ENCODE data around the gene NUP85. TPM values are rescaled to one million over a fixed set of nuclear protein-coding genes. Genes with fewer than 3 reads are reported as not detected.
"Not testable (repeated sequence)": the region's sequence is repeated elsewhere in the genome, so short reads cannot be mapped to it uniquely, and the experiment has no call there.

NUP85 gene
- 100 to 1,000 TPM; 143 to 161 TPM for total RNA-seq

- Mint-ChIP-seq H3K4me3 (peak within 1 kb of the TSS; percentile 98), H3K9me3 (no peaks in the 10 kb centered on the region)
These were observed at the start of gene NUP85 for GRCh38 chr17:75205037-75205792. NUP85 (plus strand) TSS chr17:75205679; CDS start chr17:75205762, 83 bp downstream.

GRCh38 chr17:75158480-75158879 is 47.0 kb upstream of the NUP85 start:
- H3K27me3 Mint-ChIP-seq; H3K9me3 Mint-ChIP-seq; H3K27ac Mint-ChIP-seq; H3K4me3 Mint-ChIP-seq; ATAC-seq (replicated peaks): not testable (repeated sequence)
- H3K4me1 Mint-ChIP-seq = peaks cover 13% of the 10 kb centered on the region
- peaks cover 11% of the 10 kb centered on the region for H3K36me3 Mint-ChIP-seq (ENCODE audit: low read depth)

More at GRCh38 chr17:75205037-75205792, at the start of gene NUP85:
- H3K4me1 Mint-ChIP-seq = peaks cover 5% of the 10 kb centered on the region
- H3K27me3 Mint-ChIP-seq = no peaks in the 10 kb centered on the region
- peak within 1 kb of the TSS; percentile 99 for H3K27ac Mint-ChIP-seq
- ATAC-seq (replicated peaks) = peak; percentile 88
- peaks cover 38% of the 10 kb centered on the region for H3K36me3 Mint-ChIP-seq (ENCODE audit: low read depth)

GRCh38 chr17:75159196-75160031 is 46.1 kb upstream of the NUP85 start:
- Mint-ChIP-seq H3K4me3 (no peak overlapping the region), H3K4me1 (peaks cover 13% of the 10 kb centered on the region), H3K36me3 (ENCODE audit: low read depth) (peaks cover 13% of the 10 kb centered on the region), H3K9me3 (no peaks in the 10 kb centered on the region), H3K27me3 (no peaks in the 10 kb centered on the region), H3K27ac (peak overlapping the region; percentile 72)
- ATAC-seq (replicated peaks) = peak; percentile 42

GRCh38 chr17:75160211-75160610 is 45.3 kb upstream of the NUP85 start:
- peaks cover 8% of the 10 kb centered on the region for H3K4me1 Mint-ChIP-seq
- ATAC-seq (replicated peaks) = no peak
- H3K27me3 Mint-ChIP-seq = no peaks in the 10 kb centered on the region
- H3K36me3 Mint-ChIP-seq (ENCODE audit: low read depth) = peaks cover 17% of the 10 kb centered on the region
- H3K4me3 Mint-ChIP-seq = no peak overlapping the region
- H3K27ac Mint-ChIP-seq = no peak overlapping the region
- H3K9me3 Mint-ChIP-seq = no peaks in the 10 kb centered on the region

- no peak overlapping the region for H3K27ac Mint-ChIP-seq
- no peak for ATAC-seq (replicated peaks)
- no peaks in the 10 kb centered on the region for H3K4me1 Mint-ChIP-seq
- H3K4me3 Mint-ChIP-seq = no peak overlapping the region
- H3K27me3 Mint-ChIP-seq = no peaks in the 10 kb centered on the region
- H3K9me3 Mint-ChIP-seq = no peaks in the 10 kb centered on the region
- H3K36me3 Mint-ChIP-seq (ENCODE audit: low read depth) = peaks cover 46% of the 10 kb centered on the region
These were observed 42.4 kb upstream of the NUP85 start for GRCh38 chr17:75163074-75163473.

- not testable (repeated sequence) for H3K27ac Mint-ChIP-seq; H3K4me3 Mint-ChIP-seq; H3K27me3 Mint-ChIP-seq; H3K4me1 Mint-ChIP-seq; ATAC-seq (replicated peaks); H3K9me3 Mint-ChIP-seq
- peaks cover 61% of the 10 kb centered on the region for H3K36me3 Mint-ChIP-seq (ENCODE audit: low read depth)
These were observed 40.9 kb upstream of the NUP85 start for GRCh38 chr17:75164606-75165005.

GRCh38 chr17:75168998-75169397 is 36.5 kb upstream of the NUP85 start:
- no peak for ATAC-seq (replicated peaks)
- Mint-ChIP-seq H3K27ac (no peak overlapping the region), H3K27me3 (no peaks in the 10 kb centered on the region), H3K4me3 (no peak overlapping the region), H3K9me3 (no peaks in the 10 kb centered on the region), H3K36me3 (ENCODE audit: low read depth) (peaks cover 100% of the 10 kb centered on the region), H3K4me1 (peaks cover 4% of the 10 kb centered on the region)

- no peaks in the 10 kb centered on the region for H3K27me3 Mint-ChIP-seq
- H3K4me1 Mint-ChIP-seq = peaks cover 4% of the 10 kb centered on the region
- no peak overlapping the region for H3K27ac Mint-ChIP-seq
- ATAC-seq (replicated peaks) = no peak
- no peak overlapping the region for H3K4me3 Mint-ChIP-seq
- H3K9me3 Mint-ChIP-seq = no peaks in the 10 kb centered on the region
- H3K36me3 Mint-ChIP-seq (ENCODE audit: low read depth) = peaks cover 100% of the 10 kb centered on the region
These were observed 32.0 kb upstream of the NUP85 start for GRCh38 chr17:75173526-75173925.

GRCh38 chr17:75174996-75175395 is 30.5 kb upstream of the NUP85 start:
- Mint-ChIP-seq H3K9me3 (no peaks in the 10 kb centered on the region), H3K27me3 (no peaks in the 10 kb centered on the region), H3K4me3 (no peak overlapping the region), H3K36me3 (ENCODE audit: low read depth) (peaks cover 100% of the 10 kb centered on the region), H3K4me1 (peaks cover 4% of the 10 kb centered on the region), H3K27ac (no peak overlapping the region)
- ATAC-seq (replicated peaks) = no peak

GRCh38 chr17:75176625-75177024 is 28.9 kb upstream of the NUP85 start:
- H3K9me3 Mint-ChIP-seq = no peaks in the 10 kb centered on the region
- H3K4me3 Mint-ChIP-seq = no peak overlapping the region
- H3K27me3 Mint-ChIP-seq = no peaks in the 10 kb centered on the region
- peaks cover 100% of the 10 kb centered on the region for H3K36me3 Mint-ChIP-seq (ENCODE audit: low read depth)
- H3K4me1 Mint-ChIP-seq = peaks cover 11% of the 10 kb centered on the region
- H3K27ac Mint-ChIP-seq = no peak overlapping the region
- ATAC-seq (replicated peaks) = no peak

- H3K27me3 Mint-ChIP-seq = no peaks in the 10 kb centered on the region
- peaks cover 90% of the 10 kb centered on the region for H3K36me3 Mint-ChIP-seq (ENCODE audit: low read depth)
- H3K9me3 Mint-ChIP-seq = no peaks in the 10 kb centered on the region
- no peak overlapping the region for H3K27ac Mint-ChIP-seq
- no peak for ATAC-seq (replicated peaks)
- H3K4me1 Mint-ChIP-seq = peaks cover 8% of the 10 kb centered on the region
- no peak overlapping the region for H3K4me3 Mint-ChIP-seq
These were observed 27.0 kb upstream of the NUP85 start for GRCh38 chr17:75178453-75178852.

- no peaks in the 10 kb centered on the region for H3K27me3 Mint-ChIP-seq
- H3K9me3 Mint-ChIP-seq = no peaks in the 10 kb centered on the region
- H3K4me3 Mint-ChIP-seq = peak overlapping the region; percentile 93
- peaks cover 21% of the 10 kb centered on the region for H3K4me1 Mint-ChIP-seq
- H3K36me3 Mint-ChIP-seq (ENCODE audit: low read depth) = peaks cover 74% of the 10 kb centered on the region
- peak overlapping the region; percentile 90 for H3K27ac Mint-ChIP-seq
- no peak for ATAC-seq (replicated peaks)
These were observed 24.4 kb upstream of the NUP85 start for GRCh38 chr17:75181110-75181509.

GRCh38 chr17:75181608-75182318 is 23.7 kb upstream of the NUP85 start:
- H3K27ac Mint-ChIP-seq = peak overlapping the region; percentile 90
- H3K9me3 Mint-ChIP-seq = no peaks in the 10 kb centered on the region
- peak overlapping the region; percentile 93 for H3K4me3 Mint-ChIP-seq
- no peak for ATAC-seq (replicated peaks)
- no peaks in the 10 kb centered on the region for H3K27me3 Mint-ChIP-seq
- H3K36me3 Mint-ChIP-seq (ENCODE audit: low read depth) = peaks cover 68% of the 10 kb centered on the region
- H3K4me1 Mint-ChIP-seq = peaks cover 21% of the 10 kb centered on the region

GRCh38 chr17:75182319-75182568 is 23.2 kb upstream of the NUP85 start:
- Mint-ChIP-seq H3K36me3 (ENCODE audit: low read depth) (peaks cover 63% of the 10 kb centered on the region), H3K27me3 (no peaks in the 10 kb centered on the region), H3K4me3 (peak overlapping the region; percentile 93), H3K27ac (no peak overlapping the region), H3K4me1 (peaks cover 21% of the 10 kb centered on the region), H3K9me3 (no peaks in the 10 kb centered on the region)
- no peak for ATAC-seq (replicated peaks)

Measured in activated T-helper 17 cell treated with anti-CD3 and anti-CD28 coated beads, Interleukin-2, amount 50 U/mL, for 72 hours (primary cell).